Epithelial cell of proximal tubule (primary cell): ENCODE measurements around the gene ARIH1. TPM values are rescaled to one million over a fixed set of nuclear protein-coding genes. Genes with fewer than 3 reads are reported as not detected.

Experiments used
- DNase-seq: peaks from one replicate; pipeline ENCODE4 v3.0.0-alpha.2; 2011; ENCODE audit warnings: low read depth
- H3K4me3 ChIP-seq: 2 replicates; pipeline ENCODE4 v1.5.1; 2011; ENCODE audit warnings: low read depth, mild to moderate bottlenecking, low read length
- CTCF ChIP-seq: conservative IDR thresholded peaks from 2 replicates; pipeline ENCODE4 v1.5.1; 2012; ENCODE audit warnings: low read depth, mild to moderate bottlenecking, low read length
- total RNA-seq: library from RNA; depleted of rRNA; stranded (reverse); fragments of >200 nt; gene quantifications from 2 replicates; pipeline ENCODE4 v1.2.3, GENCODE V29; 2015

Gene ARIH1
- total RNA-seq, 1 donor from 2014 or later: 29.3 TPM

GRCh38 chr15:72515591-72516389 lies 41.7 kb downstream of the ARIH1 start:
- no peak overlapping the region for H3K4me3 ChIP-seq
- TF ChIP-seq CTCF: no peak
- DNase-seq: no peak

GRCh38 chr15:72516777-72517176 lies 42.6 kb downstream of the ARIH1 start:
- no peak overlapping the region for H3K4me3 ChIP-seq
- no peak for DNase-seq
- TF ChIP-seq CTCF: no peak

- DNase-seq: no peak
- no peak for TF ChIP-seq CTCF
- H3K4me3 ChIP-seq: no peak overlapping the region
These were observed 47.6 kb downstream of the ARIH1 start for GRCh38 chr15:72521682-72522081.

- no peak for DNase-seq
- peak; percentile 50 for TF ChIP-seq CTCF
- no peak overlapping the region for H3K4me3 ChIP-seq
These were observed 59.0 kb downstream of the ARIH1 start for GRCh38 chr15:72532991-72533601.

- no peak for DNase-seq
- no peak for TF ChIP-seq CTCF
These were observed 60.4 kb downstream of the ARIH1 start for GRCh38 chr15:72534523-72534922.

GRCh38 chr15:72535911-72536310 lies 61.8 kb downstream of the ARIH1 start:
- DNase-seq: no peak
- H3K4me3 ChIP-seq: no peak overlapping the region
- no peak for TF ChIP-seq CTCF

More at GRCh38 chr15:72534523-72534922, 60.4 kb downstream of the ARIH1 start:
- H3K4me3 ChIP-seq: no peak overlapping the region
